GM19035 (cell line): ENCODE results near the gene GIMAP2.
"Not testable (repeated sequence)": the region's sequence is repeated elsewhere in the genome, so short reads cannot be mapped to it uniquely, and the experiment has no call there.

Experiments used
- ATAC-seq: cut with Tn5 transposase; IDR thresholded peaks from one replicate; pipeline ENCODE4 v1.9.1; 2021; ENCODE audit not compliant: unreplicated experiment

GIMAP2 gene

GRCh38 chr7:150685219-150686029 is at the start of gene GIMAP2:
Gene GIMAP2 (plus strand): TSS chr7:150685706. CDS start chr7:150687060, 1,354 bp downstream.
- ATAC-seq, result peak; percentile 95

- ATAC-seq, result no peak
These were observed 43.7 kb upstream of the GIMAP2 start for GRCh38 chr7:150641854-150642253.

- ATAC-seq, result no peak
These were observed 42.6 kb upstream of the GIMAP2 start for GRCh38 chr7:150642926-150643325.

GRCh38 chr7:150645259-150646020 is 40.1 kb upstream of the GIMAP2 start:
- no peak for ATAC-seq

GRCh38 chr7:150648353-150649079 is 37.0 kb upstream of the GIMAP2 start:
- no peak for ATAC-seq

GRCh38 chr7:150649080-150649385 is 36.5 kb upstream of the GIMAP2 start:
- no peak for ATAC-seq

GRCh38 chr7:150654692-150655091 is 30.8 kb upstream of the GIMAP2 start:
- ATAC-seq, result no peak

- ATAC-seq, result no peak
These were observed 29.5 kb upstream of the GIMAP2 start for GRCh38 chr7:150656047-150656446.

- no peak for ATAC-seq
These were observed 28.0 kb upstream of the GIMAP2 start for GRCh38 chr7:150657526-150657925.

- no peak for ATAC-seq
These were observed 24.4 kb upstream of the GIMAP2 start for GRCh38 chr7:150660939-150661613.

- not testable (repeated sequence) for ATAC-seq
These were observed 22.7 kb upstream of the GIMAP2 start for GRCh38 chr7:150662821-150663220.

- peak; percentile 37 for ATAC-seq
These were observed 21.6 kb upstream of the GIMAP2 start for GRCh38 chr7:150663802-150664494.

- no peak for ATAC-seq
These were observed 20.3 kb upstream of the GIMAP2 start for GRCh38 chr7:150665089-150665748.

GRCh38 chr7:150665896-150666295 is 19.6 kb upstream of the GIMAP2 start:
- no peak for ATAC-seq

GRCh38 chr7:150666412-150666811 is 19.1 kb upstream of the GIMAP2 start:
- ATAC-seq, result no peak

GRCh38 chr7:150668472-150668911 is 17.0 kb upstream of the GIMAP2 start:
- peak; percentile 79 for ATAC-seq

GRCh38 chr7:150668977-150669376 is 16.5 kb upstream of the GIMAP2 start:
- ATAC-seq, result no peak

GRCh38 chr7:150671798-150672585 is 13.5 kb upstream of the GIMAP2 start:
- ATAC-seq, result not testable (repeated sequence)

GRCh38 chr7:150675714-150676113 is 9.8 kb upstream of the GIMAP2 start:
- no peak for ATAC-seq
